ENCODE results near the gene EYA2.
"Not testable (repeated sequence)": the region's sequence is repeated elsewhere in the genome, so short reads cannot be mapped to it uniquely, and the experiment has no call there.

Gene EYA2

GRCh38 chr20:46959081-46959692 lies 64.5 kb downstream of the EYA2 start:
- no peak for DNase-seq

- DNase-seq, result no peak
Observed at GRCh38 chr20:46959821-46960220, 65.2 kb downstream of the EYA2 start.

GRCh38 chr20:46960536-46960935 lies 65.9 kb downstream of the EYA2 start:
- DNase-seq, result no peak

- DNase-seq, result not testable (repeated sequence)
Observed at GRCh38 chr20:46961968-46962367, 67.3 kb downstream of the EYA2 start.

GRCh38 chr20:46962452-46963195 lies 68.0 kb downstream of the EYA2 start:
- no peak for DNase-seq

GRCh38 chr20:46963196-46963529 lies 68.5 kb downstream of the EYA2 start:
- no peak for DNase-seq

GRCh38 chr20:46963758-46964617 lies 69.3 kb downstream of the EYA2 start:
- DNase-seq, result peak; percentile 51

- no peak for DNase-seq
Observed at GRCh38 chr20:46964618-46965455, 70.2 kb downstream of the EYA2 start.

GRCh38 chr20:46965477-46965876 lies 70.8 kb downstream of the EYA2 start:
- DNase-seq, result peak; percentile 52

GRCh38 chr20:46967646-46968045 lies 73.0 kb downstream of the EYA2 start:
- DNase-seq, result no peak

GRCh38 chr20:46970937-46971630 lies 76.4 kb downstream of the EYA2 start:
- no peak for DNase-seq

- no peak for DNase-seq
Observed at GRCh38 chr20:46973766-46974165, 79.1 kb downstream of the EYA2 start.

GRCh38 chr20:46974669-46975434 lies 80.2 kb downstream of the EYA2 start:
- DNase-seq, result no peak

- DNase-seq, result no peak
Observed at GRCh38 chr20:46975976-46976375, 81.3 kb downstream of the EYA2 start.

- no peak for DNase-seq
Observed at GRCh38 chr20:46977204-46977603, 82.6 kb downstream of the EYA2 start.

- no peak for DNase-seq
Observed at GRCh38 chr20:46977909-46978588, 83.4 kb downstream of the EYA2 start.

GRCh38 chr20:46978951-46979491 lies 84.4 kb downstream of the EYA2 start:
- no peak for DNase-seq

GRCh38 chr20:46979603-46980241 lies 85.1 kb downstream of the EYA2 start:
- no peak for DNase-seq

GRCh38 chr20:46981184-46981583 lies 86.5 kb downstream of the EYA2 start:
- no peak for DNase-seq

GRCh38 chr20:46983466-46983865 lies 88.8 kb downstream of the EYA2 start:
- DNase-seq, result no peak
